ENCODE results near the gene ANKH.
A peak's percentile ranks its signal among the peaks of the same experiment; 100 is the strongest.

Gene ANKH

DNA sequence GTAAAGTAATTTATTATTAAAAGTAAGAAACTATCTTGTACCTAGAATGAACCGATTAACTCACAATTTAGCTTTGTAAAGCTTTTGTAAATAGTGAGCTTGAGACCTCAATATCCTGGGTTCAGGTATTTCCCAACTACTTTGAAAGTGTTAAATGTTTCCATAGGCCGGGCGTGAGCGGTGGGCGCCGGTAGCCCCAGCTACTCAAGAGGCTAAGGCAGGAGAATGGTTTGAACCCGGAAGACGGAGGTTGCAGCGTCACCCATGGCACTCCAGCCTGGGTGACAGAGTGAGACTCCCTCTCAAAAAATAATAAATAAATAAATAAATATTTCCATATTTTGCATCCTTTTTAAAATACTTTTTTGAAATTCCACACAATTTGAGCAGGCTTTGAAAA is 1.5 kb upstream of the ANKH start:
- TF ChIP-seq, protein P1, sequence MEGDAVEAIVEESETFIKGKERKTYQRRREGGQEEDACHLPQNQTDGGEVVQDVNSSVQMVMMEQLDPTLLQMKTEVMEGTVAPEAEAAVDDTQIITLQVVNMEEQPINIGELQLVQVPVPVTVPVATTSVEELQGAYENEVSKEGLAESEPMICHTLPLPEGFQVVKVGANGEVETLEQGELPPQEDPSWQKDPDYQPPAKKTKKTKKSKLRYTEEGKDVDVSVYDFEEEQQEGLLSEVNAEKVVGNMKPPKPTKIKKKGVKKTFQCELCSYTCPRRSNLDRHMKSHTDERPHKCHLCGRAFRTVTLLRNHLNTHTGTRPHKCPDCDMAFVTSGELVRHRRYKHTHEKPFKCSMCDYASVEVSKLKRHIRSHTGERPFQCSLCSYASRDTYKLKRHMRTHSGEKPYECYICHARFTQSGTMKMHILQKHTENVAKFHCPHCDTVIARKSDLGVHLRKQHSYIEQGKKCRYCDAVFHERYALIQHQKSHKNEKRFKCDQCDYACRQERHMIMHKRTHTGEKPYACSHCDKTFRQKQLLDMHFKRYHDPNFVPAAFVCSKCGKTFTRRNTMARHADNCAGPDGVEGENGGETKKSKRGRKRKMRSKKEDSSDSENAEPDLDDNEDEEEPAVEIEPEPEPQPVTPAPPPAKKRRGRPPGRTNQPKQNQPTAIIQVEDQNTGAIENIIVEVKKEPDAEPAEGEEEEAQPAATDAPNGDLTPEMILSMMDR (IDR thresholded peaks at IDR 0.05; ENCODE audit: poor library complexity, severe bottlenecking), result no peak
- DNase-seq (ENCODE audit: low spot score), result no peak
- no peaks in the 10 kb centered on the region for H3K9me3 ChIP-seq (ENCODE audit: severe bottlenecking)
- H3K4me3 ChIP-seq (ENCODE audit: severe bottlenecking), result no peak overlapping the region
- H3K27ac ChIP-seq (ENCODE audit: poor library complexity, severe bottlenecking), result no peak overlapping the region
- H3K27me3 ChIP-seq (ENCODE audit: insufficient read depth, poor library complexity, severe bottlenecking), result no peaks in the 10 kb centered on the region
- H3K36me3 ChIP-seq (ENCODE audit: low read depth), result no peaks in the 10 kb centered on the region
- H3K4me1 ChIP-seq (ENCODE audit: insufficient read depth, poor library complexity, severe bottlenecking), result peaks cover 12% of the 10 kb centered on the region
- ATAC-seq (ENCODE audit: low read depth), result no peak

DNA sequence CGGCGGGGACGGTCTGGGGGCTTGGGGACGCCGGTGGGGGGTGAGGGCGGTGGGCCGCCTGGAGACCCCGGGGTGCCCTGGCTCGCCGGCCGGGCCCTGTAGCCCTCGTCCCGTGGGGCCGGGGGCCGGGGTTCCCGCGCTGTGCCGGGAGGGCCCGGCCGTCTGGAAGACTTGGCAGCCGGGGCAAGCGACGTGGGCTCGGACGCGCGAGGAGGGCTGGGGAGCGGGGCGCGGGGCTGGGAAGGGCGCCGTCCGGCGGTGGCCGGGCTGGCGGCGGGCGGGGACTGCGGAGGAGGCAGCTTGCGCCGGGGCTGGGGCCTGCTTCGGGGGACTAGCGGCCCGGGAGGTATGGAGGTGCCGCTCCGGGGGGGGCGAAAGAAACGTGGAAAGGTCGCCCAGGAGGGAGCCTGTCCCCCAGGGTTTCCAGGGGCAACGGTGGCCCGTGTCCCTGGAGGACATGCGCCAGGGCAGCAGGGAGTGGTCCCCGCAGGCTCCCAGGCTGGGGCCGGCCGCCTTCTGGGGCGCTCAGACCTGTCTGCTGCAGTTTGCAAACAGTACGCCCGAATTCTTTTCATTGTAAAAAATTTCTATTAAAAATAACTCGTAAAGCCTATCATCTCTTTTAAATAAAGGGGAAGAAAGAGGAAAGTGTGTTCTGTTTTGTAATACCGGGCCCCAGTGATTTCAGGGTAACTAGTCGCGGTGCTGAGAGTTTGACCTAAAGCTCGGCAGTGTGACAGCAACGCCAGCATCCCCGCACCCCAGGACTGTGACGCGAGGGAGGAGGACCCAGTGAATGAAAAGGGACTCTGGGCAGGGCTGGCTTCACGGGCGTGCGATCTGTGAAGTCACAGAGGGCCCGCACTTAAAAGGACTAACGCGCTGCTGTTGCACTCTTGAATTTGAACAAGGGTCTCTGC is 752 bp upstream of the ANKH start:
- Histone ChIP-seq H3K27ac (ENCODE audit: poor library complexity, severe bottlenecking) (peak overlapping the region; percentile 53), H3K9me3 (ENCODE audit: severe bottlenecking) (peaks cover 2% of the 10 kb centered on the region), H3K36me3 (ENCODE audit: low read depth) (no peaks in the 10 kb centered on the region), H3K27me3 (ENCODE audit: insufficient read depth, poor library complexity, severe bottlenecking) (no peaks in the 10 kb centered on the region), H3K4me3 (ENCODE audit: severe bottlenecking) (peak overlapping the region; percentile 94), H3K4me1 (ENCODE audit: insufficient read depth, poor library complexity, severe bottlenecking) (peaks cover 12% of the 10 kb centered on the region)
- ATAC-seq (ENCODE audit: low read depth) (peak; percentile 49), DNase-seq (ENCODE audit: low spot score) (no peak)
- TF ChIP-seq, protein P1 (IDR thresholded peaks at IDR 0.05; ENCODE audit: poor library complexity, severe bottlenecking), result peak; percentile 89

DNA sequence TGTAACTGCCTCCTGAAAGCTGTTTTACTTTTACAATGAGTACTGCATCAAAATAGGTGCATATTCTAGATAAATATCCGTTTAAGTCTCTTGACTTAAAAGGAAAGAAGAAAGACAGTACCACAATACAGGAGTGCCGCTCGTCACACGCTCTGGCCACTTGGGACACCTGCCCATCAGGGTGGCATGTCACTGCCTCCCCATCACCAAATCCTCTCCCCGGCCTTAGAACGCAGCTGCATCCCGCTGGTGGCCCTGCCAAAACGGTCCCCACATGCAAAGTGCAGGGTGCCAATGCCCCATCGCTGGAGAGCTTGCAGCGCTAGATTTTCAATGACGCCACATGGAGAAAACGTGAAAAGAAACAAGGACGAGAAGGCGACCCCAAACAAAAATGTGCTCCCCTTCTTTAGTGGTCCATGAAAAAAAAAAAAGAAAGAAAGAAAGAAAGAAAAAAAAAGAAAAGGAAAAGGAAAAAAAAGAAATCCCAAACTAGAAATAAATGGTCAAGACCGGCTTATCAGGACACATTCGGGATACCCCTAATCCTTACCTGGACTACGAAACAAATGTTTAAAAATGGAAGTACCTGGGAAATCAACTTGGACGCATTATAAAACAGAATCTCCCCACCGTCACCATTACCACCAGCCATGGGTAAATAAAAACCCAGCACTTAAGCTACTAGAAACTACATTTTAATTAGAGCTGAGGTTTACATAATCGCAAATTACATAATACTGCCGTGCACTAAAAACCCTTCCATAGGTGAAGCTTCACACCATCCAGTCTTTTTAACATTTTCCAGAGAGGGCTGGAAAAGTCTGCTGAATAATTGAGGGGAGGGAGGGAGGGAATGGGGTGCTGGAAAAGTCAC is 1.0 kb downstream of the ANKH start:
- H3K27ac ChIP-seq (ENCODE audit: poor library complexity, severe bottlenecking), result no peak overlapping the region
- H3K27me3 ChIP-seq (ENCODE audit: insufficient read depth, poor library complexity, severe bottlenecking), result no peaks in the 10 kb centered on the region

DNA sequence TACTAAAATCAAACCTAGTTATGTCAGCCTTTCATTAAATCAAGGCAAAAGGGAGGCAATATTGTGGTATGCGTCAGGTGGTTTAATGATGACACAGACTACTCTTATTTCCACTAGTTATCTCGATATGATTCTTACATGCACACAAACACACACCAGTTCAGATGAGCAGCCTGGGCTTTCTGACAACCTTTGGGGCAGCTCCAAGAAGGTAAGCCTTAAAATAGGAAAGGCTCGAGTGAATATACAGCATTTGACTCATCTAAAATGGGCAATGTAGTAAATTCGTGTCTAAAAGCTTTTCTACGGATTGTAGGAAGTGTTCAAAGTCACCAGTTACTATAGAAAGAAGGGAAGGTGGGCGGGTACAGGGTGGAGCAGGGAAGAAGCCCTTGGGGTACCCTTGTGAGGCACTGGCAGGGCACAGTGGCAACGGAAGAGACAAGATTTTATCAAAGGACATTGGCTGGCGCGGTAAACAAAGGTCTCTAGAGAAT is 1.9 kb downstream of the ANKH start:
- Histone ChIP-seq H3K27ac (ENCODE audit: poor library complexity, severe bottlenecking) (no peak overlapping the region), H3K36me3 (ENCODE audit: low read depth) (no peaks in the 10 kb centered on the region), H3K9me3 (ENCODE audit: severe bottlenecking) (peaks cover 2% of the 10 kb centered on the region), H3K4me1 (ENCODE audit: insufficient read depth, poor library complexity, severe bottlenecking) (peaks cover 12% of the 10 kb centered on the region), H3K27me3 (ENCODE audit: insufficient read depth, poor library complexity, severe bottlenecking) (no peaks in the 10 kb centered on the region), H3K4me3 (ENCODE audit: severe bottlenecking) (peak overlapping the region; percentile 94)
- DNase-seq (ENCODE audit: low spot score), result no peak
- ATAC-seq (ENCODE audit: low read depth), result no peak
- TF ChIP-seq, protein P1 (IDR thresholded peaks at IDR 0.05; ENCODE audit: poor library complexity, severe bottlenecking), result no peak

More for the DNA sequence above, 1.0 kb downstream of the ANKH start:
- H3K4me3 ChIP-seq (ENCODE audit: severe bottlenecking), result peak overlapping the region; percentile 94
- TF ChIP-seq, protein P1 (IDR thresholded peaks at IDR 0.05; ENCODE audit: poor library complexity, severe bottlenecking), result no peak
- H3K36me3 ChIP-seq (ENCODE audit: low read depth), result no peaks in the 10 kb centered on the region
- DNase-seq (ENCODE audit: low spot score) (no peak), ATAC-seq (ENCODE audit: low read depth) (no peak)
- H3K9me3 ChIP-seq (ENCODE audit: severe bottlenecking), result peaks cover 2% of the 10 kb centered on the region
- peaks cover 12% of the 10 kb centered on the region for H3K4me1 ChIP-seq (ENCODE audit: insufficient read depth, poor library complexity, severe bottlenecking)

Measured in RWPE2 (cell line).